Measurements from ENCODE around the gene LTF.

LTF gene

GRCh38 chr3:46455231-46456115 is 9.2 kb downstream of the LTF start:
- H3K4me3 ChIP-seq (ENCODE audit: low read depth, low read length) = no peak overlapping the region
- H3K36me3 ChIP-seq (ENCODE audit: insufficient read depth, low read length) = no peaks in the 10 kb centered on the region
- no peaks in the 10 kb centered on the region for H3K4me1 ChIP-seq (ENCODE audit: control insufficient read depth, insufficient read depth, low read length, unreplicated experiment)
- no peaks in the 10 kb centered on the region for H3K79me2 ChIP-seq (ENCODE audit: control insufficient read depth, insufficient read depth, low read length, unreplicated experiment)
- H2AFZ ChIP-seq (ENCODE audit: low read length, unreplicated experiment) = no peak overlapping the region
- peaks cover 65% of the 10 kb centered on the region for H3K27me3 ChIP-seq (ENCODE audit: insufficient read depth, low read length)
- H3K27ac ChIP-seq (ENCODE audit: low read depth, low read length) = no peak overlapping the region

- Histone ChIP-seq H3K36me3 (ENCODE audit: insufficient read depth, low read length) (no peaks in the 10 kb centered on the region), H3K4me1 (ENCODE audit: control insufficient read depth, insufficient read depth, low read length, unreplicated experiment) (no peaks in the 10 kb centered on the region)
Measured at GRCh38 chr3:46454606-46455005, 10.1 kb downstream of the LTF start.

GRCh38 chr3:46454209-46454595 is 10.5 kb downstream of the LTF start:
- Histone ChIP-seq H2AFZ (ENCODE audit: low read length, unreplicated experiment) (no peak overlapping the region), H3K27me3 (ENCODE audit: insufficient read depth, low read length) (peaks cover 61% of the 10 kb centered on the region), H3K4me3 (ENCODE audit: low read depth, low read length) (no peak overlapping the region), H3K79me2 (ENCODE audit: control insufficient read depth, insufficient read depth, low read length, unreplicated experiment) (no peaks in the 10 kb centered on the region), H3K4me1 (ENCODE audit: control insufficient read depth, insufficient read depth, low read length, unreplicated experiment) (no peaks in the 10 kb centered on the region), H3K36me3 (ENCODE audit: insufficient read depth, low read length) (no peaks in the 10 kb centered on the region), H3K27ac (ENCODE audit: low read depth, low read length) (no peak overlapping the region)

More at GRCh38 chr3:46454606-46455005, 10.1 kb downstream of the LTF start:
- no peak overlapping the region for H3K27ac ChIP-seq (ENCODE audit: low read depth, low read length)
- H3K27me3 ChIP-seq (ENCODE audit: insufficient read depth, low read length) = peaks cover 59% of the 10 kb centered on the region
- no peaks in the 10 kb centered on the region for H3K79me2 ChIP-seq (ENCODE audit: control insufficient read depth, insufficient read depth, low read length, unreplicated experiment)
- no peak overlapping the region for H3K4me3 ChIP-seq (ENCODE audit: low read depth, low read length)
- H2AFZ ChIP-seq (ENCODE audit: low read length, unreplicated experiment) = no peak overlapping the region

- no peak overlapping the region for H3K27ac ChIP-seq (ENCODE audit: low read depth, low read length)
- no peaks in the 10 kb centered on the region for H3K79me2 ChIP-seq (ENCODE audit: control insufficient read depth, insufficient read depth, low read length, unreplicated experiment)
- no peaks in the 10 kb centered on the region for H3K36me3 ChIP-seq (ENCODE audit: insufficient read depth, low read length)
- no peaks in the 10 kb centered on the region for H3K4me1 ChIP-seq (ENCODE audit: control insufficient read depth, insufficient read depth, low read length, unreplicated experiment)
- H3K27me3 ChIP-seq (ENCODE audit: insufficient read depth, low read length) = peaks cover 64% of the 10 kb centered on the region
- no peak overlapping the region for H3K4me3 ChIP-seq (ENCODE audit: low read depth, low read length)
- H2AFZ ChIP-seq (ENCODE audit: low read length, unreplicated experiment) = no peak overlapping the region
Measured at GRCh38 chr3:46453526-46454208, 11.0 kb downstream of the LTF start.

GRCh38 chr3:46449755-46450552 is 14.8 kb downstream of the LTF start:
- H3K79me2 ChIP-seq (ENCODE audit: control insufficient read depth, insufficient read depth, low read length, unreplicated experiment) = no peaks in the 10 kb centered on the region
- H3K27ac ChIP-seq (ENCODE audit: low read depth, low read length) = no peak overlapping the region
- no peak overlapping the region for H2AFZ ChIP-seq (ENCODE audit: low read length, unreplicated experiment)
- peaks cover 68% of the 10 kb centered on the region for H3K27me3 ChIP-seq (ENCODE audit: insufficient read depth, low read length)
- no peaks in the 10 kb centered on the region for H3K4me1 ChIP-seq (ENCODE audit: control insufficient read depth, insufficient read depth, low read length, unreplicated experiment)
- H3K36me3 ChIP-seq (ENCODE audit: insufficient read depth, low read length) = no peaks in the 10 kb centered on the region
- H3K4me3 ChIP-seq (ENCODE audit: low read depth, low read length) = no peak overlapping the region

- H3K4me1 ChIP-seq (ENCODE audit: control insufficient read depth, insufficient read depth, low read length, unreplicated experiment) = no peaks in the 10 kb centered on the region
- no peak overlapping the region for H3K27ac ChIP-seq (ENCODE audit: low read depth, low read length)
- peaks cover 59% of the 10 kb centered on the region for H3K27me3 ChIP-seq (ENCODE audit: insufficient read depth, low read length)
- no peaks in the 10 kb centered on the region for H3K36me3 ChIP-seq (ENCODE audit: insufficient read depth, low read length)
- no peaks in the 10 kb centered on the region for H3K79me2 ChIP-seq (ENCODE audit: control insufficient read depth, insufficient read depth, low read length, unreplicated experiment)
- no peak overlapping the region for H3K4me3 ChIP-seq (ENCODE audit: low read depth, low read length)
- H2AFZ ChIP-seq (ENCODE audit: low read length, unreplicated experiment) = no peak overlapping the region
Measured at GRCh38 chr3:46448721-46449120, 16.0 kb downstream of the LTF start.

- no peak overlapping the region for H2AFZ ChIP-seq (ENCODE audit: low read length, unreplicated experiment)
- no peaks in the 10 kb centered on the region for H3K79me2 ChIP-seq (ENCODE audit: control insufficient read depth, insufficient read depth, low read length, unreplicated experiment)
- H3K27me3 ChIP-seq (ENCODE audit: insufficient read depth, low read length) = peaks cover 46% of the 10 kb centered on the region
- no peak overlapping the region for H3K4me3 ChIP-seq (ENCODE audit: low read depth, low read length)
- H3K4me1 ChIP-seq (ENCODE audit: control insufficient read depth, insufficient read depth, low read length, unreplicated experiment) = no peaks in the 10 kb centered on the region
- H3K36me3 ChIP-seq (ENCODE audit: insufficient read depth, low read length) = no peaks in the 10 kb centered on the region
- H3K27ac ChIP-seq (ENCODE audit: low read depth, low read length) = no peak overlapping the region
Measured at GRCh38 chr3:46447228-46447985, 17.3 kb downstream of the LTF start.

- Histone ChIP-seq H3K4me3 (ENCODE audit: low read depth, low read length) (no peak overlapping the region), H3K4me1 (ENCODE audit: control insufficient read depth, insufficient read depth, low read length, unreplicated experiment) (no peaks in the 10 kb centered on the region), H3K27me3 (ENCODE audit: insufficient read depth, low read length) (peaks cover 30% of the 10 kb centered on the region), H3K36me3 (ENCODE audit: insufficient read depth, low read length) (no peaks in the 10 kb centered on the region), H2AFZ (ENCODE audit: low read length, unreplicated experiment) (no peak overlapping the region), H3K27ac (ENCODE audit: low read depth, low read length) (no peak overlapping the region), H3K79me2 (ENCODE audit: control insufficient read depth, insufficient read depth, low read length, unreplicated experiment) (no peaks in the 10 kb centered on the region)
Measured at GRCh38 chr3:46442576-46443530, 21.9 kb downstream of the LTF start.

- no peak overlapping the region for H3K27ac ChIP-seq (ENCODE audit: low read depth, low read length)
- no peak overlapping the region for H3K4me3 ChIP-seq (ENCODE audit: low read depth, low read length)
- H3K36me3 ChIP-seq (ENCODE audit: insufficient read depth, low read length) = no peaks in the 10 kb centered on the region
- no peaks in the 10 kb centered on the region for H3K79me2 ChIP-seq (ENCODE audit: control insufficient read depth, insufficient read depth, low read length, unreplicated experiment)
- no peak overlapping the region for H2AFZ ChIP-seq (ENCODE audit: low read length, unreplicated experiment)
- H3K4me1 ChIP-seq (ENCODE audit: control insufficient read depth, insufficient read depth, low read length, unreplicated experiment) = no peaks in the 10 kb centered on the region
- peaks cover 23% of the 10 kb centered on the region for H3K27me3 ChIP-seq (ENCODE audit: insufficient read depth, low read length)
Measured at GRCh38 chr3:46440531-46441294, 24.0 kb downstream of the LTF start.
